IMR-90 (cell line): Measurements from ENCODE around the gene RAF1. TPM values are rescaled to one million over a fixed set of nuclear protein-coding genes. Genes with fewer than 3 reads are reported as not detected.

Source experiments
- ATAC-seq: fragments of 200-7000 bp; cut with Tn5 transposase; 2 replicates; pipeline ENCODE4 v1.9.1; 2020; ENCODE audit warnings: low read depth, mild to moderate bottlenecking, moderate library complexity
- BruUV-seq: library from RNA; stranded (reverse); fragments of 400-500 nt; replicated peaks from 2 replicates; lab custom pipeline; 2021; lab: Mats Ljungman, UMichigan
- CTCF ChIA-PET: fragments of 300-600 bp; formaldehyde crosslinking; extraction: SDS; loops from one replicate; lab custom pipeline; 2021; ENCODE audit warnings: antibody characterized with exemption; lab: Yijun Ruan, JAX
- POLR2A ChIA-PET: fragments of 300-600 bp; sonication (Branson Sonifier 250); formaldehyde crosslinking; loops from one replicate; lab custom pipeline; 2022; ENCODE audit warnings: antibody characterized with exemption; ENCODE audit not compliant: unreplicated experiment; lab: Charles Lee
- DNase-seq: peaks from one replicate; pipeline ENCODE4 v3.0.0; 2013
- H2AFZ ChIP-seq: replicated peaks from 2 replicates; pipeline ENCODE3; 2013; ENCODE audit warnings: low read length, mild to moderate bottlenecking; ENCODE audit not compliant: poor library complexity
- H2AK5ac ChIP-seq: 2 replicates; pipeline ENCODE4 v1.6.1; 2013; ENCODE audit warnings: low read depth, low read length, inconsistent platforms
- H2AK9ac ChIP-seq: replicated peaks from 2 replicates; pipeline ENCODE3; 2013; ENCODE audit warnings: mild to moderate bottlenecking, low read depth, low read length, moderate library complexity; ENCODE audit not compliant: poor library complexity
- H2BK120ac ChIP-seq: 2 replicates; pipeline ENCODE4 v1.6.1; 2013; ENCODE audit warnings: low read depth, low read length, inconsistent platforms
- H2BK15ac ChIP-seq: 3 replicates; pipeline ENCODE4 v1.6.1; 2013; ENCODE audit warnings: low read depth, low read length, inconsistent platforms
- H2BK20ac ChIP-seq: 2 replicates; pipeline ENCODE4 v1.6.1; 2013; ENCODE audit warnings: low read depth, mild to moderate bottlenecking, inconsistent platforms, low read length, moderate library complexity
- H2BK5ac ChIP-seq: 2 replicates; pipeline ENCODE4 v1.6.1; 2013; ENCODE audit warnings: mild to moderate bottlenecking, low read depth, low read length, inconsistent platforms; ENCODE audit not compliant: poor library complexity, severe bottlenecking
- H3K14ac ChIP-seq: replicated peaks from 2 replicates; pipeline ENCODE4 v1.6.1; 2013; ENCODE audit warnings: low read depth, low read length, inconsistent platforms
- H3K18ac ChIP-seq: 2 replicates; pipeline ENCODE4 v1.6.1; 2013; ENCODE audit warnings: low read depth, low read length, control low read depth
- H3K23ac ChIP-seq: 2 replicates; pipeline ENCODE4 v1.6.1; 2013; ENCODE audit warnings: low read depth, low read length, inconsistent platforms
- H3K27ac ChIP-seq: 2 replicates; pipeline ENCODE4 v1.5.1; 2013; ENCODE audit warnings: mild to moderate bottlenecking, control low read depth, low read length; ENCODE audit not compliant: insufficient read depth
- H3K27me3 ChIP-seq: 2 replicates; pipeline ENCODE4 v1.6.1; 2013; ENCODE audit warnings: low read length; ENCODE audit not compliant: control insufficient read depth, insufficient read depth
- H3K36me3 ChIP-seq: 2 replicates; pipeline ENCODE4 v1.6.1; 2013; ENCODE audit warnings: low read length, mixed read lengths; ENCODE audit not compliant: control insufficient read depth, insufficient read depth
- H3K4ac ChIP-seq: 2 replicates; pipeline ENCODE4 v1.6.1; 2013; ENCODE audit warnings: low read depth, low read length, inconsistent platforms
- H3K4me1 ChIP-seq: 2 replicates; pipeline ENCODE4 v1.6.1; 2013; ENCODE audit warnings: low read length, mixed read lengths; ENCODE audit not compliant: control insufficient read depth, insufficient read depth
- H3K4me2 ChIP-seq: 2 replicates; pipeline ENCODE4 v1.6.1; 2013; ENCODE audit warnings: low read depth, mild to moderate bottlenecking, control low read depth, low read length, moderate library complexity
- H3K4me3 ChIP-seq: 2 replicates; pipeline ENCODE4 v1.5.1; 2013; ENCODE audit warnings: low read depth, mild to moderate bottlenecking, control low read depth, low read length, moderate library complexity; ENCODE audit not compliant: insufficient read depth
- H3K56ac ChIP-seq: 2 replicates; pipeline ENCODE4 v1.6.1; 2013; ENCODE audit warnings: low read length, inconsistent platforms; ENCODE audit not compliant: insufficient read depth; ENCODE audit errors: extremely low read depth
- H3K79me1 ChIP-seq, 2 experiments: 2 replicates each; pipeline ENCODE4 v1.6.1; 2013; ENCODE audit warnings: low read length in 2 of 2, inconsistent platforms in 1 of 2, low read depth in 1 of 2
- H3K9ac ChIP-seq: 2 replicates; pipeline ENCODE4 v1.6.1; 2013; ENCODE audit warnings: low read depth, low read length, control low read depth
- H3K9me1 ChIP-seq: 2 replicates; pipeline ENCODE4 v1.6.1; 2013; ENCODE audit warnings: low read length, inconsistent platforms; ENCODE audit not compliant: insufficient read depth
- H3K9me3 ChIP-seq: 2 replicates; pipeline ENCODE4 v1.6.1; 2013; ENCODE audit warnings: low read length; ENCODE audit not compliant: control insufficient read depth, insufficient read depth
- H4K20me1 ChIP-seq: 2 replicates; pipeline ENCODE4 v1.6.1; 2013; ENCODE audit warnings: low read length, inconsistent platforms; ENCODE audit not compliant: insufficient read depth
- H4K5ac ChIP-seq: 2 replicates; pipeline ENCODE4 v1.6.1; 2013; ENCODE audit warnings: mild to moderate bottlenecking, low read depth, low read length, control low read depth
- H4K8ac ChIP-seq, 2 experiments: 2 replicates each; pipeline ENCODE4 v1.6.1; 2013; ENCODE audit warnings: low read depth in 2 of 2, low read length in 2 of 2, control low read depth in 1 of 2, inconsistent platforms in 1 of 2
- H4K91ac ChIP-seq: 2 replicates; pipeline ENCODE4 v1.6.1; 2013; ENCODE audit warnings: low read depth, low read length, inconsistent platforms; ENCODE audit not compliant: insufficient read depth
- BHLHE40 ChIP-seq: fragments of 150-350 bp; IDR thresholded peaks from 2 replicates; pipeline ENCODE4 v1.6.1; 2016; ENCODE audit warnings: mild to moderate bottlenecking, low read depth, low read length
- FOS ChIP-seq: fragments of 150-350 bp; IDR thresholded peaks from 2 replicates; pipeline ENCODE4 v1.6.1; 2016; ENCODE audit warnings: low read depth, low read length
- MAFK ChIP-seq: IDR thresholded peaks from 2 replicates; pipeline ENCODE4 v1.6.1; 2012; ENCODE audit warnings: low read depth, low read length, improper control_type of control experiment
- MAZ ChIP-seq: IDR thresholded peaks from 2 replicates; pipeline ENCODE4 v1.6.1; 2012; ENCODE audit warnings: low read depth, mild to moderate bottlenecking, low read length, improper control_type of control experiment, moderate library complexity, borderline replicate concordance
- MXI1 ChIP-seq: IDR thresholded peaks from 2 replicates; pipeline ENCODE4 v1.6.1; 2012; ENCODE audit warnings: low read depth, mild to moderate bottlenecking, low read length, moderate library complexity, borderline replicate concordance
- RAD21 ChIP-seq: IDR thresholded peaks from 2 replicates; pipeline ENCODE4 v1.6.1; 2012; ENCODE audit warnings: low read length, improper control_type of control experiment
- RCOR1 ChIP-seq: IDR thresholded peaks from 2 replicates; pipeline ENCODE4 v1.6.1; 2012; ENCODE audit warnings: mild to moderate bottlenecking, low read length, improper control_type of control experiment; ENCODE audit not compliant: insufficient replicate concordance
- dilution Hi-C: fragments of 300-500 bp; cut with HindIII; formaldehyde crosslinking; loops from one replicate; pipeline ENCODE4 v1.14.3; 2018; ENCODE audit warnings: low sequenced_read_pairs; ENCODE audit not compliant: unreplicated experiment
- in situ Hi-C: fragments of 300-500 bp; cut with MboI; formaldehyde crosslinking; loops from 3 replicates; pipeline ENCODE4 v1.14.3; 2019; ENCODE audit warnings: low sequenced_read_pairs, inconsistent platforms, mixed read lengths
- intact Hi-C: fragments of 100-400 bp; cut with micrococcal nuclease; formaldehyde crosslinking; loops from 2 replicates; pipeline ENCODE4 v1.10.0; 2022
- polyA plus RNA-seq, 3 experiments: library from polyadenylated mRNA; depleted of rRNA; stranded (reverse); fragments of >200 nt; gene quantifications; 2 replicates each; pipeline ENCODE4 v1.2.3, GENCODE V29; 2012; ENCODE audit warnings: low replicate concordance in 1 of 3
- total RNA-seq: library from RNA; depleted of rRNA; stranded (reverse); fragments of >200 nt; gene quantifications from 2 replicates; pipeline ENCODE4 v1.2.3, GENCODE V29; 2012
- TF ChIP-seq, protein P1 (sequence below): conservative IDR thresholded peaks from 2 replicates; pipeline ENCODE4 v1.5.1; 2012; ENCODE audit warnings: mild to moderate bottlenecking, low read depth, low read length, improper control_type of control experiment

The RAF1 gene
- total and polyA plus RNA-seq, 2 of the 4 experiments (the other 2 are of a cell fraction): 115 to 151 TPM

DNA sequence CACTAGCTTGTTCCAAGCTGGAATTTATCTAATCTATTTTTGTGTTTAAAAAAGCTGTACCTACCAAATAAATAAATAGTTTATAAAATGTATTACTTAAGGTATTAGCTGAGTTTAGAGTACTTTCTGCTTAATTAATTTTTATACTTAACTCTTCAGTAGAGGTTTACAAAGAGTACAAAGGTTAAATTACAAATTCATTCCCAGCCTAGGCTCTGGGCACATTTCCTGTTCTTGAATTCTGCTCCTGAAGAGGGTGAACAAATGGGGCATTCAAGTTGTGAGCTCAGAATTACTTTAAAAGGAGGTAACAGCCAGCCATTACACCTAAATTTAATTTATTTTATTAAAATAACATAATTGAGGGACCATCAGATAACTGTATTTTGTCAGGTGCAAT is 80.6 kb downstream of the RAF1 start:
- Histone ChIP-seq H3K4me3 (no peak overlapping the region), H3K4me1 (peaks cover 9% of the 10 kb centered on the region), H3K27me3 (no peaks in the 10 kb centered on the region), H3K9ac (no peak overlapping the region), H3K9me1 (peaks cover 10% of the 10 kb centered on the region), H3K14ac (no peak overlapping the region), H3K56ac (no peak overlapping the region), H2BK120ac (no peak overlapping the region), H3K36me3 (peaks cover 62% of the 10 kb centered on the region), H4K8ac (no peak overlapping the region), H4K5ac (no peak overlapping the region), H4K91ac (no peak overlapping the region), H3K18ac (no peak overlapping the region), H2AK9ac (no peak overlapping the region), H2BK5ac (no peak overlapping the region), H2AK5ac (no peak overlapping the region), H3K9me3 (no peaks in the 10 kb centered on the region), H4K20me1 (peaks cover 36% of the 10 kb centered on the region), H3K4ac (no peak overlapping the region), H3K23ac (no peak overlapping the region), H3K27ac (no peak overlapping the region), H2AFZ (no peak overlapping the region), H2BK15ac (no peak overlapping the region), H2BK20ac (no peak overlapping the region), H3K4me2 (no peak overlapping the region), H3K79me1 (peaks cover 36 to 85% of the 10 kb centered on the region in 2 experiments)
- intact Hi-C loops: no loop called here
- DNase-seq (no peak), ATAC-seq (no peak)
- BruUV-seq: no TSS peak
- dilution Hi-C loops: no loop called here
- in situ Hi-C loops: no loop called here
- TF ChIP-seq RCOR1: no peak
- TF ChIP-seq RAD21: no peak
- no peak for TF ChIP-seq MXI1
- TF ChIP-seq MAFK: no peak
- no peak for TF ChIP-seq BHLHE40
- TF ChIP-seq FOS: no peak
- TF ChIP-seq, protein P1, sequence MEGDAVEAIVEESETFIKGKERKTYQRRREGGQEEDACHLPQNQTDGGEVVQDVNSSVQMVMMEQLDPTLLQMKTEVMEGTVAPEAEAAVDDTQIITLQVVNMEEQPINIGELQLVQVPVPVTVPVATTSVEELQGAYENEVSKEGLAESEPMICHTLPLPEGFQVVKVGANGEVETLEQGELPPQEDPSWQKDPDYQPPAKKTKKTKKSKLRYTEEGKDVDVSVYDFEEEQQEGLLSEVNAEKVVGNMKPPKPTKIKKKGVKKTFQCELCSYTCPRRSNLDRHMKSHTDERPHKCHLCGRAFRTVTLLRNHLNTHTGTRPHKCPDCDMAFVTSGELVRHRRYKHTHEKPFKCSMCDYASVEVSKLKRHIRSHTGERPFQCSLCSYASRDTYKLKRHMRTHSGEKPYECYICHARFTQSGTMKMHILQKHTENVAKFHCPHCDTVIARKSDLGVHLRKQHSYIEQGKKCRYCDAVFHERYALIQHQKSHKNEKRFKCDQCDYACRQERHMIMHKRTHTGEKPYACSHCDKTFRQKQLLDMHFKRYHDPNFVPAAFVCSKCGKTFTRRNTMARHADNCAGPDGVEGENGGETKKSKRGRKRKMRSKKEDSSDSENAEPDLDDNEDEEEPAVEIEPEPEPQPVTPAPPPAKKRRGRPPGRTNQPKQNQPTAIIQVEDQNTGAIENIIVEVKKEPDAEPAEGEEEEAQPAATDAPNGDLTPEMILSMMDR: no peak
- TF ChIP-seq MAZ: no peak
- POLR2A ChIA-PET: no interaction called here
- CTCF ChIA-PET: interaction anchor here (0.6 kb wide), 1 partner anchor 13 kb away, joined by 5 read pairs; no protein-coding TSS in a partner anchor
